GM10847 (cell line): ENCODE data around the gene CACNA1H.

Experiments
- POLR2A ChIP-seq: IDR thresholded peaks from 2 replicates; pipeline ENCODE4 v1.6.1; 2011; ENCODE audit not compliant: insufficient read length; ENCODE audit errors: extremely low read depth

CACNA1H gene

GRCh38 chr16:1170076-1170418 is 17.1 kb downstream of the CACNA1H start:
- TF ChIP-seq POLR2A = no peak

- no peak for TF ChIP-seq POLR2A
Measured at GRCh38 chr16:1171001-1171400, 18.1 kb downstream of the CACNA1H start.

- TF ChIP-seq POLR2A = no peak
Measured at GRCh38 chr16:1171854-1172428, 19.0 kb downstream of the CACNA1H start.

GRCh38 chr16:1172651-1173050 is 19.7 kb downstream of the CACNA1H start:
- TF ChIP-seq POLR2A = no peak

GRCh38 chr16:1173788-1174451 is 21.0 kb downstream of the CACNA1H start:
- TF ChIP-seq POLR2A = no peak

GRCh38 chr16:1174477-1175357 is 21.8 kb downstream of the CACNA1H start:
- TF ChIP-seq POLR2A = no peak

- TF ChIP-seq POLR2A = no peak
Measured at GRCh38 chr16:1175566-1176279, 22.8 kb downstream of the CACNA1H start.

GRCh38 chr16:1176280-1176897 is 23.5 kb downstream of the CACNA1H start:
- no peak for TF ChIP-seq POLR2A

- no peak for TF ChIP-seq POLR2A
Measured at GRCh38 chr16:1177053-1177452, 24.1 kb downstream of the CACNA1H start.

GRCh38 chr16:1177750-1178149 is 24.8 kb downstream of the CACNA1H start:
- no peak for TF ChIP-seq POLR2A

GRCh38 chr16:1178295-1178910 is 25.5 kb downstream of the CACNA1H start:
- TF ChIP-seq POLR2A = no peak

GRCh38 chr16:1180549-1181403 is 27.9 kb downstream of the CACNA1H start:
- no peak for TF ChIP-seq POLR2A

GRCh38 chr16:1181404-1182315 is 28.8 kb downstream of the CACNA1H start:
- TF ChIP-seq POLR2A = no peak

- TF ChIP-seq POLR2A = no peak
Measured at GRCh38 chr16:1182316-1182671, 29.4 kb downstream of the CACNA1H start.
